ENCODE data around the gene PAX4.

PAX4 gene

DNA sequence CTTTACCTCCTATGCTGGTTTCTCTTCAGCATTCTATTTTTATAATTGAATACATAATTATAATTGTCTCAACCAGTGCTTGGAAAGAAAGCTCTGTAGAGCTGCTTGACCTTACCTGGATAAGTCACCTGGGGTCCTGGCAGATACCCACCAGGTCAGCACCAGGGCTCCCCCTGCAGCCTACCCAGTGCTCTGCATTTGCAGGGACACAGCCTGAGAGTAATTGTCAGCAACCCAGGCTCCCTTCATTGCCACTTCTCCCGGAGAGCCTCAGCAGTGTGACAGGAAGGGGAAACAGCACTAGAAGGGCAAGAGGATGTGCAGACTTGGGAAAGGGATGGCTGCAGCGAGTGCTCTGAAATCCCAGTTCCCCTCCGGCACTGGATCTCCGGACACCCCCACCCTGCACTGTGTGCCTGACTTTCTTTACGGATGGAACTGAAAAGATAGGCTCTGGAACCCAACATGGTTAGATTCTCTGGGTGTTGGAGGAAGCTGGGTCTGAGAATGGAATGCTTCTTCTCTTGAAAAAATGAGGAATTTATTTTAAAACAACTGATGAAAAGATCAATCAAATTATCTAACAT is 11.4 kb upstream of the PAX4 start:
- DNase-seq (ENCODE audit: low read depth in 2 of 2, low spot score in 1 of 2) = no peak

DNA sequence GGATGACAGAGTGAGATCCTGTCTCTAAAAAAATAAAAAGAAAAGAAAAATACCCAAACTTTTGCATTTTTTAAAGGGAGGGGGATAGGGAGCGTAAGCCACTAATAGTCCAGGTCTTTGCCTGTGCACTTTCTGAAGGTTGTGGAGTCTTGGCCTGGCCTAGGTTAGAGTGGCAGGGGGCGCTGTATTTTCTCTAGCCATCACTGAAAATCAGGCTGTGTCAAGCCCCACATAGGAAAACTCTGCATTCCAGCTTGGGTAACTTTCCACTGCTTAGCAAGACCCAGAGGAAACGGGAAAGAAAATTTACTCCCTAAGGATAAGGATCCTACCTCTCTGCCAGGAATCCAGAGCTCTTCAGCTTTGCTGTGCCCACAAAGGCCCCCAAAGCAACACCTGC is 10.5 kb upstream of the PAX4 start:
- DNase-seq (ENCODE audit: low read depth in 2 of 2, low spot score in 1 of 2) = no peak

DNA sequence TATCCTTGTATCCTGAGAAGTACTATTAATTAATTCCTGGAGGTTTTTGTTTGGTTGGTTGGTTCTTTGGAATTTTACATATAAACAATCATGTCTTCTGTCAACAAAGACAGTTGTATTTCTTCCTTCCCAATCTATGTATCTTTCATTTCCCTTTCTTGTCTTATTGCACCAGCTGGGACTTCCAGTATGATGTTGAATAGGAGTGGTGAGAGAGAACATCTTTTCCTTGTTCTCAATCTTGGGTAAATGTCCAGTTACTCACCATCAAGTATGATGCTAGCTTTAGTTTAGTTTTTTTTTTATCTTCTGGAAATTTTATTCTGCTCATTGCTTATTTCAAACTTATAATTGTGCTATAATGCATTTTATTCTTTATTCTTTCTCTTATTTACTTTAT is 7.4 kb upstream of the PAX4 start:
- no peak for DNase-seq (ENCODE audit: low read depth in 2 of 2, low spot score in 1 of 2)

DNA sequence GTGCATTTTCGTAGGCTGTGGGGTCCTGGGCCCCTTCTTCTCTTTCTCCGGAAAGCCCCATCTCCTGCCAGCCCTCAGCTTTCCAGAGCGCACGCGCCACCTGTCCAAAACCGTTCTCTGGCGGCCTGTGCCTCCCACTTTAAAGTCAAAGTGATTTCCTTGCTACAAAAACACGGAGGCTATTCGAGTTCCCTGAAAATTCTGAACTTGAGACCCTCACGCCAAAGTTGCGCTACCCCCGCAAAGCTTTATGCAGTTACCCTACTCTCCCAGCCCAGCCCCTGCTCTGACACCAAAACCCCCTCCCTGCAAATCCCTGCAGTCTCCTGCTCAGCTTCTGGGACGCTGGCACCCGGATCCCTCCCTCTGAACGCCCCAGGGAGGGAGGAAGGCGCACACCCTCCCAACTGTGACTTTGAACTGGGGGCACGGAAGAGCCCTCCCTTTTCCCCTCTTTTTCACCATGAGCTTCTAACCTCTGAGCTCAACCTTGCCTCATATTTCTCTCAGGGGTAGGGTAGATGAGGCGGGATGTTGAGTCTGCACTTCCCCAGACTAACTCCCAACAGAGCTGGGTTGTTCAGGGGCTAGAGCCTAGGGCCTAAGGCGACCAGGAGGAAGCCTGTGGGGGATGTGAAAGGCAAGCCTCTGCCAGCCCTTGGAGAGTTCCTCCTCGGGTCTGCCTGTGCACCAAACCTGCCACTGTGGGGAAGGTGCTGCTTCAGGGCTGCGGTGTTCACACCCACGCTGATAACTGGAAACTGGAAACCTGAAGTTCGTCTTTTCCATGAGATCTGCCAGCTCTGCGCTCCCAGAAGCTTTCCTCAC is 2.7 kb upstream of the PAX4 start:
- no peak for DNase-seq (ENCODE audit: low read depth in 2 of 2, low spot score in 1 of 2)

DNA sequence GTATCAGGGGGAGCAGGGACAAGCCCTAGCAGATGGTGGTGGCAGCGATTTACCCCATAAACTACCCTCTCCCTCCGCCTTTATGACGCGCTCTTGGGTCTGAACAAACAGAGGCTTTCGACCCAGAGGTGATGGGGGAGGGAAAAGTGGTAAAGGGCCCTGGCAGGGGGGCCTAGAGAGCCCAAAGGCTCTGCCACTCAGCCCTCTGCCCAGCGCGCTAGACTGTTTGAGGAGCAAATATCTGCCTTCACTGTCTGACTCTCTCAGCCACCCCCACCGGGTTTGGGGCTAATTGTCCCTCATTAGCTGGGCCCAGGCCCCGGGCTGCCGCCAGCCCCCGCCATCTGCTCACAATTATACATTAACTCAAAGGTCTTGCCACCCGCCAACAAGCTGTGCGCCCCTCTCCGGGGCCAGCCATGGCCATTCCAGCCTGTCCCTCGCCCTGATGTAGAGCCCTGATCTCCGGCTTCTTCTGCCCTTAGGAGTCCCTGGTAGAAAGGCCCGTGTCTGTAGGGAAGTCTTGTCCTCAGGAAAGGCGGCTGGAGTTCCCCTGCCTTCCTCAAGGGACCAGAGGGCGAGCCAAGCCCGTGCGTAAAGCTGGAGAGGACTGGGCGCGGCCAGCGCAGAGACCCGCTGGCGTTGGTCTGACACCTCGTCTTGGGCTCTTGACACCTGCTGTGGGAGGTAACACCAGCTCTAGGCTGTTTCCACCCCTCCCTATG is 1.9 kb upstream of the PAX4 start:
- DNase-seq (ENCODE audit: low read depth in 2 of 2, low spot score in 1 of 2) = no peak

DNA sequence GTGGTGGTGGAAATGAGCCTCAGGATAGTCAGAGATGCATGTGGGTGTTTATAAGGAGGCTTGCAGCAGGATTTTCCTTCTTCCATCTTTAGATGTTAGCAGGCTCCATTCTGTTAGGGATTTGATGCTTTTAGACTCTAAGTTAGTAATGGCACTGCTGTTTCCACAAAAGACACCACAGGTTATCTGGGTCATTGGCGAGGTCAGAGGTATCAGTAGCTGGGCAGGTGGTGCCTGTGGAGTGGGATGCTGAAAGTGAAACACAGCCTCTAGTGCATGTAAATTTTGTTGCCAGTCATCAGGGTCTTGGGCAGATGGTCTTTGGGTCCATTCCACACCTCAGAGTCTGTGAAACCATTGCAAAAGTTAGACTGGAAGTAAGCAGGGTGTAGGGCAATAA is 833 bp upstream of the PAX4 start:
- no peak for DNase-seq (ENCODE audit: low read depth in 2 of 2, low spot score in 1 of 2)

DNA sequence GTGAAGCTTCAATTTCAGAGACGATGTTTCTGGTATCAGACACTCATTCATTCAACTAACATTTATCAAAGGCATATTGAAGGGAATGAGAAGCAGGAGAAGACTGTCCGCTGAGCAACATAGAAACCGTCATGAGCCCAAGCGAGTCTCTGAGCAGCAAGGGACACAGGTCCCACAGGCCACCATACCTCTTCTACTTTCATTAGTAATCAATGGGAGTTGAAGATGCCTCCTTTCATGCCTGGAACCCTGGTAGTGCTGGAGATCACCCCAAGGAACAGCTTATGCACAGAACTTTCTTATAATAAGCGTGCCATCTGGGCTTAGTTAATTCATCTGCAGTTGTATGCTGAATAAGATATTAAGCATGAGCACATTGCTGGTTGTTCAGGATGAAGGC is 1.2 kb downstream of the PAX4 start:
- no peak for DNase-seq (ENCODE audit: low read depth in 2 of 2, low spot score in 1 of 2)

DNA sequence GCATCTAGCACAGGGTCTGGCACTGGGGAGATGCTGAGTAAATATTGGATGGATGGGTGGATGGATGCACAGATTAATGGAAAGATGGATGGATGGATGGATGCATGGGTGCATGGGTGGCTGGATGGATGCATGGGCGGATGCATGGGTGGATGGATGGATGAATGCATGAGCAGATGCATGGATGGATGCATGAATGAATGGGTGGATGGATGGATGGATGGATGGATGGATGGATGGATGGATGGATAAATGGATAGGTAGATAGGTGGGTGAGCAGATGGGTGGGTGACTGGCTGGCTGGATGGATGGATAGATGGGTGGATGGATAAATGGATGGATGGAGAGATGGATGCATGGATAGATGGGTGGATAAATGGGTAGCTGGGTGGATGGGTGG is 5.7 kb downstream of the PAX4 start:
- DNase-seq (ENCODE audit: low read depth in 2 of 2, low spot score in 1 of 2) = no peak

DNA sequence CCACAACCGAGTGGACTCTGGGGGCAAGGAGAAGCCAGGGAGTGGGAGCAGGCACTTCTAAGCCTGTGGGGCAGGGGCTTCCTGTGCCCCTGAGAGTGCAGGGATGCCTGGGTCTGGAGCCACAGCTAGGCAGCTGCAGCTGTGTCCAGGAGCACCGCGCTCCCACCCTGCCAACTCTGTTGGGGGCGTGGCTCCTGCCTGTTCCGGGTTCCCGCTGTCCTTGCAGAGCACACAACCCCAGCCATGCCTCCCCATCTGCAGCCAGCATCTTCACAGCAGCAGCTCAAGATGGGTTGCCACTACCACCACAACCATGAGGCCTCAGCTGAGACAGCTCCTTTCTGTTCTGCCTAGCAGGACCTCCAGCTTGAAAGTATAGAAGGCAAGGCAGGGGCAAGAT is 8.6 kb downstream of the PAX4 start:
- no peak for DNase-seq (ENCODE audit: low read depth in 2 of 2, low spot score in 1 of 2)

DNA sequence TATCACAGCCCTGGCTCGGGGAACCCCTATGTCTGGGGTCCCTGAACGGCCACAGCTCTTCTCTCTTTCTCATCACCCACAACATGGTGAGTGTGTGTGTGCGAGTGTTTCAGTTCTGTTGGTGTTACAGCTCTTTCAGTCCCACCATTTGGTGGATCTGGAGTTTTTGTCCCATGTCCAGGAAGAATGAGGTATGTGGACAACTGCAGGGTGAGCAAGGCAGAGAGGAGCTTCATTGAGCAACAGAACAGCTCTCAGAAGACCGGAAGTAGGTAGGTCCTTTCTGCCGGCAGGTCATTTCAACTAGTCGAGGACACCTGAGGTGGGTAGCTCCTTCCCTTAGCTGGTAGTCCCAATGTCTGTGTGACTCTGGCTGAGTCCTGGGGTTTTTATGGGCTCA is 9.5 kb downstream of the PAX4 start:
- no peak for DNase-seq (ENCODE audit: low read depth in 2 of 2, low spot score in 1 of 2)

DNA sequence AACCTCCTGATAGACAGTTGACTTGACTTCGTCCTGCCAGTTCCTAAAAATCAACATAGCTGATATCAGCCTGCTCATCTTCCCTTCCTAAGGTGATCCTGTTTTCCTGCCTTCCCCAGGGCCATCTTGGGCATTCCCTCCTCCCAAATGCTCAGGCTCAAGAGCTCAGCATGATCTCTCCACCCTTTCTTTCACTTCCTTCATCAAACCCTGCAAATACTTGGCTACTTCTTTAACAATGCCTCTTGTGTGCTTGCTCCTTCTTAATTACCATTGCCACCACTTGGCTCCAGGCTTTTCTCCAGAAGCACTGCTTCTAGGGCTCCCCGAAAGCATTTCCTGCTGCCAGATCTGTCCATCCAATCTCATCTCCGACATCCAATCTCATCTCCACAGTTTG is 17.1 kb downstream of the PAX4 start:
- DNase-seq (ENCODE audit: low read depth in 2 of 2, low spot score in 1 of 2) = no peak

DNA sequence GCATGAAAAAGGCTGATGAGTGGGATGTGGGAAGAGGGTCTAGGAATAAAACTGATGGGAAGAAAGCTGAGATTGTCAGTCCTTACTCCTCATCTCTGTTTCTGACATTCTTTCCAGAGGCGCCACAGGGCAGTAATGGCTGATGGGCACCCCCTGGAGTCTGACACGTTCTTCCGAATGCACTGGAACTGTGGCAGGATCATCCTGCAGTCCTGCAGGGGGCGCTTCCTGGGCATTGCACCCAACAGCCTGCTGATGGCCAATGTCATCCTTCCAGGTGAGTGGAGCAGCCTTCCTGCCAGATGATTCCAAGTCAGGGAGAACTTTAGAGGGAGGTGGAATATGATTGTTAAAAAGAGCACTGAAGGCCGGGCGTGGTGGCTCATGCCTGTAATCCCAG is 19.6 kb downstream of the PAX4 start:
- DNase-seq (ENCODE audit: low read depth in 2 of 2, low spot score in 1 of 2) = no peak

DNA sequence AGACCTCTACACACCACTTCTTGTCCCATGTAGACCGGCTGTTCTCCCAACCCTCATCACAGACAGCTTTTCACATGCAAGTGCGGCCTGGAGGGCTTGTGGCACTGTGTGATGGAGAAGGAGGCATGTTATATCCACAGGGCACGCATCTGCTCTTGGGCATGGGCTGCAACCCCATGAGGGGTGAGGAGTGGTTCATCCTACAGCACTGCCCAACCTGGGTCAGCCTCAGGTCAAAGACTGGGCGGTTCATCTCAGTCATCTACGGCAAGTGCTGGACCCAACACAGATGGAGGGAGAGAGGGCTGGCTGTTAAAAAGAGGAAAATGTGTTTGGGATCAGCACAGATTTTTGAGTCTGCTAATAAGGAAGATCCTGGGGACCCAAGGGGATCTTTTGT is 22.2 kb downstream of the PAX4 start:
- DNase-seq (ENCODE audit: low read depth in 2 of 2, low spot score in 1 of 2) = no peak

DNA sequence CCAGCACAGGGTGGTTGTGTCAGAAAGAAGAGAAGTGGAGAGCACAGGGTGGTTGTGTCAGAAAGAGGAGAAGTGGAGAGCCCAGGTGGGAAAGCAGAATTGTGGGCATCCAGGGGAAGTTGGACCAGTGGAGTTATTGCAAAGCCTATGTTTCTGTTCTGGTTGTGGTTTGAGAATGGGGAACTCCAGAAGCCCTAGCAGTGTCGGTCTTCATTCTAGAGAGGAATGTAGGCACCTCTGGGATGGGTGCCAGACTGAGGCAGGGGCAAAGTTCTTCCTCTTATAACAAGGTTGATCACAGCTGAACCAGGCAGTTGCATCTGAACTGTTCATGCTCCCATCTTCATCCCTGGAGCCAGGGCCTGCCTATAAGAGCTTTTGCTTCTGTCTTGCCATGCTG is 23.5 kb downstream of the PAX4 start:
- no peak for DNase-seq (ENCODE audit: low read depth in 2 of 2, low spot score in 1 of 2)

DNA sequence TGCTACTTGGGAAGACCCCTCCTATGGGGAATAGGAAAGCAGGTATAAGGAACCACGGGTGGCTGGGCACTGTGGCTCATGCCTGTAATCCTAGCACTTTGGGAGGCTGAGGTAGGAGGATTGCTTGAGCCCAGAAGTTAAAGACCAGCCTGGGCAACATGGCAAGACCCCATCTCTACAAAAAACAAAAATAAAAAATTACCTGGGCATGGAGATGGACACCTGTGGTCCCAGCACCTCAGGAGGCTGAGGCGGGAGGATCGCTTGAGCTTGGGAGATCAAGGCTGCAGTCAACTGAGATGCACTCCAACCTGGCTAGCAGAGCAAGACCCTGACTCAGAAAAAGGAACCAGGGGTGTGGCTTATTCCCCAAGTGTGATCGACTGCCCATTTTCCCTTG is 25.4 kb downstream of the PAX4 start:
- no peak for DNase-seq (ENCODE audit: low read depth in 2 of 2, low spot score in 1 of 2)

DNA sequence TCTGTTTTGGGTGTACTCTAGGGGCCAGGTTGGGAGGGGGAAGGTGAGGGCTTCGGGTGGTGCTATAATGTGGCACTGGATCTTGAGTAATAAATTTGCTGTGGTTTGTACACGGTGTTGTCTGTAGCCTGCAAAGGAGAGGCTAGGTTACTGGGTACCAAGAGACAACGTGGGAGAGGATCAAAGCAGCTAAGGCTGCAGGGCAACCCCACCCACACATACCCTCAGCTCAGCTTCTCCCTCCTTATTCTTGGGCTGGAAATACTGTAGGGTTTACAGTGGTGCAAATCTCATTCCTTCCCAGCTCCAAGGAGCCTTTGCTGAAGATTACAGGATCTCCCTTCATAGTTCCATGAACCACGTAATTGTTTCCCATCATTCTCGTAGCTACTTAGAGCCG is 26.4 kb downstream of the PAX4 start:
- no peak for DNase-seq (ENCODE audit: low read depth in 2 of 2, low spot score in 1 of 2)

DNA sequence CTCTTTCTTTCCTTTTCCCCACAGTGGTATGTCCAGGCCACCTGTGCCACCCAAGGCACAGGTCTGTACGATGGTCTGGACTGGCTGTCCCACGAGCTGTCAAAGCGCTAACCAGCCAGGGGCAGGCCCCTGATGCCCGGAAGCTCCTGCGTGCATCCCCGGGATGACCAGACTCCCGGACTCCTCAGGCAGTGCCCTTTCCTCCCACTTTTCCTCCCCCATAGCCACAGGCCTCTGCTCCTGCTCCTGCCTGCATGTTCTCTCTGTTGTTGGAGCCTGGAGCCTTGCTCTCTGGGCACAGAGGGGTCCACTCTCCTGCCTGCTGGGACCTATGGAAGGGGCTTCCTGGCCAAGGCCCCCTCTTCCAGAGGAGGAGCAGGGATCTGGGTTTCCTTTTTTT is 26.8 kb downstream of the PAX4 start:
- no peak for DNase-seq (ENCODE audit: low read depth in 2 of 2, low spot score in 1 of 2)

DNA sequence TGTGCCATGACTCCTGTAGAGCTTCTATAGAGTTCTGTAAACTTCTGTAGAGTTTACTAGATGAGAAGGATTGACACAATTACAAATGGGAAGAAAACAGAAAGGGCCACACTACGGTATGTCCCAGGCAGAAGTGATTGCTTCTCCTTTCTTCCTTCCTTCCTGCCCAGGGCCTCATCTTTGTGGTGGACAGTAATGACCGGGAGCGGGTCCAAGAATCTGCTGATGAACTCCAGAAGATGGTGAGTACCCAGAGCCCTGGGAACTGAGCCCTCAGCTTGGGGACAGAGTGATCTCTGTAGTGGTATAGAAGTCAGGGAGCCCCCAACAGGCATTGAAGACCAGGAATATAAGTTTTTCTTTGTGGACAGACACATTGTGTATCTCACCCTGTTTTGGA is 28.0 kb downstream of the PAX4 start:
- DNase-seq (ENCODE audit: low read depth in 2 of 2, low spot score in 1 of 2) = no peak

DNA sequence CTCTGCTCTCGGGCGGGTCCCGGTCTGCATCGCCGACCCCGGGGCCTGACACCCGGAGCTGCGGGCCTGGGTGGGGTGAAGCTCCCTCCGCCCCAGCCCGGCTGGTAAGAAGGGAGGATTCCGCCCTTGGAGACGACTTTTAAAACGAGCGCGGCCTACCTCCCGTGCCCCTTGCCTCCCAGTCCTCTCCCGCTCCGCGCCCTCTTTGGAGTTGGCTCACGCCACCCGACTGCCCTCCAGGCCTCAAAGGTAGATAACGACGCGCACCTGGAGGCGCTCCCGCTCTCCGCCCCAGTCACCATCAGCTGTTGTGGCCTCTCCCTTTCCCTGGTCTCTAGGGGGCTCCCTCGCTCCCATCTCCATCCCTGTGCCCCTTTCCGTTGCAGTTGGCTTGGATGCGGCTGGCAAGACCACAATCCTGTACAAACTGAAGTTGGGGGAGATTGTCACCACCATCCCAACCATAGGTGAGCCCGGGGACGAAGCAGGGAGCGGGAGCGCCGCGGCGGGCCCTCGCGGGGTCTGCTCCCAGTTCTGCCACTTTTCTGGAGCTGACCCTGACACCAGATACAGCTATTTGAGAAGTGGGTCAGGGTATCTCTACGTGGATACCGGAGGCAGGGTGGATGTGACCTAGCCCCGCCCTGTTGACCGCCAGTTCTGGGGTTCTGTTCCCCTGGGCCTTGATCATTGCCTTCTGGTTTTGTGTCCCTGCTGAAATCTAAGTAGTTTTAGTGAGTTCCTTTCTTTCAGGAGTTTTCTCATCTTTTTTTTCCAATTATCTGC is 29.1 kb downstream of the PAX4 start:
- DNase-seq (ENCODE audit: low read depth in 2 of 2, low spot score in 1 of 2) = no peak

DNA sequence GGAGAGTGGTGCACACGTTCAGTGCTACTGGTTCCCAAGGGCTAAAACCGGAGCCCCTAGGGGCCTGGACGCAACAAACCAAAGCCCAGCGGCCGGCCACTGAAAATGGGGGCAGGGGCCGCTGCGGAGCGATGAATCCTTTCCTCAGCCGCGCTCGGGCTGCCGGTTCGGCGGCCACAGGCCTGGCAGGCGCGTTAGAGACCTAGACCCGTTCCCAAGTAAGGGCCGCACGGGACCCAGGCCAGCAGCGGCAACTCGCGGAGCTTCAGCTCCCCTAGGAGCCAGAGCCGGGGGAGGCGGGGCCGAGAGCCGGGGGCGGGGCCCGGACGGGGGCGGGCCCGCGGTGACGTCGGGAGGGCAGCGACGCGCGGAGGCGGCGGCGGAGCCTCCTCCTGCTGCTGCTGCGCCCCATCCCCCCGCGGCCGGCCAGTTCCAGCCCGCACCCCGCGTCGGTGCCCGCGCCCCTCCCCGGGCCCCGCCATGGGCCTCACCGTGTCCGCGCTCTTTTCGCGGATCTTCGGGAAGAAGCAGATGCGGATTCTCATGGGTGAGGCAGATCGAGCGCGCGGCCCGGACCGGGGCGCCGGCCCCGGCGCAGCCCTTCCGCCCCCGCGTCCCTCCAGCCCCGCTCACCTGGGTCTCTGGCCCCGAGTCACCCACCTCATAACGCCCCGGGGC is 29.8 kb downstream of the PAX4 start, which contains the start of gene ARF5:
Gene ARF5, plus strand, starts transcription at position 393 of the 678 bp plus-strand sequence. Its CDS starts 88 bp downstream, at position 481.
- peak; percentile 71 to 78 for DNase-seq (ENCODE audit: low read depth in 2 of 2, low spot score in 1 of 2)

DNA sequence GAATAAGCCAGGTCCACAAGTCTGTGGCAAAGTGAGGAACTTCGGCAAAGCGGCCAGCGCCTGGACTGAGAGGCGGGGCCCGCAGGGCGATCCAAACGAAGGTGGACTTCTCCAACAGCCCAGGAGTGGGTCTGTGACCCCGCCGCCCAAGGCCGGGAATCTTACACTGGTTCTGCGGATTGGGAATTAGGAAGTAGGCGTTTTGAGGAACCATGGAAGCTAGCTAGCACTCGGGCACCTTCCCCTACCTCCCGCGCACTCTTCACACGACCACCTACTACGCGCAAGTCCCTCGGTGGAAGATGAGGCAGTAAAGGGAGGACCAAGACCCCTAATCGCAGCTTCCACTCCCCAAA is 30.3 kb downstream of the PAX4 start:
- DNase-seq (ENCODE audit: low read depth in 2 of 2, low spot score in 1 of 2) = no peak

All from stimulated activated CD8-positive, alpha-beta memory T cell treated with anti-CD3 and anti-CD28 coated beads, Interleukin-4, amount 100 ng/mL, for 1 hour (primary cell).